Mammary microvascular endothelial cell (primary cell): ENCODE measurements around the gene CHPF. TPM values are rescaled to one million over a fixed set of nuclear protein-coding genes. Genes with fewer than 3 reads are reported as not detected.

Experiments used
- total RNA-seq: library from RNA; depleted of rRNA; stranded (reverse); fragments of >200 nt; gene quantifications from 2 replicates; pipeline ENCODE4 v1.2.3, GENCODE V29; 2015

Gene CHPF
- total RNA-seq = 0.27 and 0.44 TPM in 2 replicates

GRCh38 chr2:219543596-219544358, at the start of gene CHPF, which contains the start of gene TMEM198:
Gene CHPF, minus strand, starts transcription at chr2:219543809. Its CDS starts 271 bp downstream, at chr2:219543538.
Gene TMEM198, plus strand, starts transcription at chr2:219544028. Its CDS starts 700 bp downstream, at chr2:219544728.

DNA sequence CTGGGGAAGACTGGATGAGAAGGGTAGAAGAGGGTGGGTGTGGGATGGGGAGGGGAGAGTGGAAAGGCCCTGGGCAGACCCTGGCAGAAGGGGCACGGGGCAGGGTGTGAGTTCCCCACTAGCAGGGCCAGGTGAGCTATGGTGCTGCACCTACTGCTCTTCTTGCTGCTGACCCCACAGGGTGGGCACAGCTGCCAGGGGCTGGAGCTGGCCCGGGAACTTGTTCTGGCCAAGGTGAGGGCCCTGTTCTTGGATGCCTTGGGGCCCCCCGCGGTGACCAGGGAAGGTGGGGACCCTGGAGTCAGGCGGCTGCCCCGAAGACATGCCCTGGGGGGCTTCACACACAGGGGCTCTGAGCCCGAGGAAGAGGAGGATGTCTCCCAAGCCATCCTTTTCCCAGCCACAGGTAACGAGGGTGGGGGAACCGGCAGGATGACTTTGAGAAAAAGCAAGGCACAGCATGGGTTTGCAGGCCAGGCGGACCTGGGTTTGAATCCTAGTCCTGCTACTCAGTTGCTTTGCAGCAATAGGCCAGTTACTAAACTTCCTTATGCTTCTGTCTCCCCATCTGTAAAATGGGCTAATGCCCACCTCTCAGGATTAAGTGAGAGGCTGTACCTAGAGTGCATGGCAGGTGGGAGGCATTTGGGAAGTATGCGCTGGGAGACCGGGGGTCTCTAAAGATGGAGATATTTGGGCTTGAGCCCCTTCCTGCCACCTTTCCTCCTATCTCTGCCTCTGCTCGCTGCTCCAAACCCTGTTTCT, 28.8 kb upstream of the CHPF start, which contains the start of gene INHA:
TSS of gene INHA (plus strand) at position 74 of the 765 bp plus-strand sequence. CDS start at position 139, 65 bp downstream.

GRCh38 chr2:219571311-219572236, 28.0 kb upstream of the CHPF start, which contains the start of gene OBSL1:
Gene OBSL1, minus strand, starts transcription at chr2:219571539. Its CDS starts 307 bp downstream, at chr2:219571232.

DNA sequence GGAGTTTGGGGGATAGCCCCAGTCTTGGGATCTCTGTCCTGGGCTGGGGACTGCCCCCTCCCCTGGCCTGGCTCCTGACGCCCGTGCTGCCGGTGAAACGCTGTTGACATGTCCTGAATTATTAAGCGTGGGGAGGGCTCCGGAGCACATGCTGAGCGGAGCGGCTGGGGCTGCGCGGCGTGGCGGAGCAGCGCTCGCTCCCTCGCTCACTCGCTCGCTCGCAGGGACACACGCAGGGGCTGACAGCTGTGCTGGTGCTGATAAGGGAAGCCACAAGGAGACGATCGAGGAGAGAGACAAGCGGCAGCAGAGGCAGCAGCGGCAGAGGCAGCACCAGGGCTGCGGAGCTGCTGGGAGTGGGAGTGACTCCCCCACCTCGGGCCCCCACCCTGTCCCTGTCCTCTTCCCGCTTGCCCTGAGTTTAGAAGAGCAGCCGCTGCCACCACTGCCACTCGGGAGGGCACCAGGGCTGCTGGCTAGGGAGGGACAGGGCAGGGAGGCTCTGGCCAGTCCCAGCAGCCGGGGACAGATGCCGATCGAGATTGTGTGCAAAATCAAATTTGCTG, 29.3 kb downstream of the CHPF start, which contains the start of gene ASIC4:
TSS of gene ASIC4 (plus strand) at position 287 of the 566 bp plus-strand sequence. CDS start at position 530, 243 bp downstream.

DNA sequence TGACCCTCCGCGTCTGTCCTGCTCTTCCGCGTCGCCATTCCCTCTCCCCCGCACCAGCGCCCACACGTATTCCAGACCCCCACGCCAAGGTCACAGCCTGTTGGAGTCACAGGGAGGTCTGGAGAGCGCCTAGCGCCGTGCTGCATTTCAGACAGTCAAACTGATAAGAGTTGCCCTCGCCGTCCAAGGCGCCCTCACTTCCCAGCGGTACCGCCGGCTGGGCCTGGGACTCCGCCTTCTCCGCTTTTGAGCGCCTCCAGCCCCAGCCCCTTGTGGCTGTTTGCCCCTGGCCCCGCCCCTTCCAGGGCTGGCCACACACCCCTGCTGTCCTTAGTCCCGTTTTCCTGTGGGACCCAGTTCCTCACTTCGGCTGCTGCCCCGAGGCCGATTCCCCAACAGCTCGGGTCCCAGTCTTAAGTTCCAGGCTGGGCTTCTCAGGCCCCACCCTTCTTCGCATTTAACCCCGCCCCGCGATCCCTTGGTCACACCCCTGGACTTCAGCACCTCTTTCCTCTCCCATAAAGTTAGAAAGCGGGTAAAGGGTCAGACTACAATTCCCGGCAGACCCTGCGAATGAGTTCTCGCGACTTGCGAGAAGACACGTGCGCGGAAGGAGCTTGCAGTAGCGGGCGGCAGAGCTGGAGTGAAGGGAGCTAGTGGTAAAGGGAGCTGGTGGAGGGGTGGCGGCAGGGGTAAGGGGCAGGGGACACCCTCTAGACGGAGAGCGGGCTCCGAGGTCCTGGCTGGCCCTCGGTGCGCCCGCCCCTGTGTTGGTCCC, 45.1 kb downstream of the CHPF start, which contains the start of gene GMPPA:
TSS of gene GMPPA (plus strand) at position 612 of the 778 bp plus-strand sequence. CDS start 1,085 bp downstream, outside the sequence.

Other genes with a start within 250 kb of the CHPF start
- gene PTPRN, start 234.4 kb downstream of the CHPF start, total RNA-seq = not detected in 2 replicates
- not detected in 2 replicates for gene RESP18, start 211.1 kb downstream of the CHPF start, total RNA-seq
- 46.8 and 54.5 TPM in 2 replicates for gene DNPEP, start 155.9 kb downstream of the CHPF start, total RNA-seq
- not detected in 2 replicates for gene DES, start 125.4 kb downstream of the CHPF start, total RNA-seq
- 0.05 TPM in 1 of 2 replicates, not detected in the other for gene SPEG, start 109.0 kb downstream of the CHPF start, total RNA-seq
- gene GMPPA, start 44.9 kb downstream of the CHPF start, total RNA-seq = 35.7 and 45.9 TPM in 2 replicates
- gene ASIC4, start 29.3 kb downstream of the CHPF start, total RNA-seq = not detected in 2 replicates
- not detected in 2 replicates for gene TMEM198, start 219 bp upstream of the CHPF start, total RNA-seq
- gene OBSL1, start 27.7 kb upstream of the CHPF start, total RNA-seq = 2.2 and 2.8 TPM in 2 replicates
- not detected in 2 replicates for gene INHA, start 28.5 kb upstream of the CHPF start, total RNA-seq
- 11.6 and 16.8 TPM in 2 replicates for gene STK11IP, start 54.0 kb upstream of the CHPF start, total RNA-seq
- gene SLC4A3, start 83.8 kb upstream of the CHPF start, total RNA-seq = not detected in 2 replicates